Stromal cell of bone marrow (primary cell): ENCODE data around the gene OPA1.
A peak's percentile ranks its signal among the peaks of the same experiment; 100 is the strongest.

Experiments
- DNase-seq: peaks from one replicate; pipeline ENCODE4 v3.0.0-alpha.2; 2012; ENCODE audit warnings: low read depth

The OPA1 gene

GRCh38 chr3:193710286-193711165 lies 117.5 kb downstream of the OPA1 start:
- DNase-seq = no peak

DNA sequence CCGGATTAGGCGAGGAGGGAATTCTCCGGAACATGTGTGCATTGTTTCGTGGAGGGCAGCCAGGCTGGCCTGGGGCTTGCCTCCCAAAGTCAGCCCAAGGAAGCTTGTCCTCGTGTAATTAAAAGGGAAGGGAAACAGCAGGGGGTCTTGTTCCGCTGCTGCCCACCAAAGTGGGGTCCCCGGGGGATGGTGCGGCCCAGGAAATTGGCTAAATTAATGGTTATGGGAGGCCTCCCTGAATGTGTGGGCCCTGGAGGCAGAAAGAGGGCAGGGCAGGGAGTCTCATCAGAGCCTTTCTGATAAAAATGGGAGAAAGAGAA lies 118.1 kb downstream of the OPA1 start:
- DNase-seq = no peak

DNA sequence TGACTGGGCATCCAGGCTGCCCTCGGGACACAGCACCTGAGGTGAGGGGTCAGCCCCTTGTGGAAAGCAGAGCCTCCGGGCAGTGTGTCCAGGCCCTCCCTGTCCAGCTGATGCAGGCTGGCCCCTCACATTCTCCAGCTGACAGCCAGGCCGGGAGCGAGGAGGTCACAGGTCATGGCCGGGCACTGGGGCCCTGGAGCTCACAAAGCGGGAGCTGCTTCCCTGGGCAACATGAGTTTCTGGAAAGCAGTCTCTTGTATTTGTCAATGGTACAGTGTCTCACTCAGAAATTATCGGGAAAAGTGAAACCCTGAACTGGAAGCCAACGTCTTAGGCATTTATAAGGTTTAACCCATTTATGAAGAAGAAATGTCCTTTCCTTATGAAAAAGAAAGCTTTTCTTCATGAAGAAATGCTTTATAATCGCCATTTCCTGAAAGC lies 118.5 kb downstream of the OPA1 start:
- no peak for DNase-seq

DNA sequence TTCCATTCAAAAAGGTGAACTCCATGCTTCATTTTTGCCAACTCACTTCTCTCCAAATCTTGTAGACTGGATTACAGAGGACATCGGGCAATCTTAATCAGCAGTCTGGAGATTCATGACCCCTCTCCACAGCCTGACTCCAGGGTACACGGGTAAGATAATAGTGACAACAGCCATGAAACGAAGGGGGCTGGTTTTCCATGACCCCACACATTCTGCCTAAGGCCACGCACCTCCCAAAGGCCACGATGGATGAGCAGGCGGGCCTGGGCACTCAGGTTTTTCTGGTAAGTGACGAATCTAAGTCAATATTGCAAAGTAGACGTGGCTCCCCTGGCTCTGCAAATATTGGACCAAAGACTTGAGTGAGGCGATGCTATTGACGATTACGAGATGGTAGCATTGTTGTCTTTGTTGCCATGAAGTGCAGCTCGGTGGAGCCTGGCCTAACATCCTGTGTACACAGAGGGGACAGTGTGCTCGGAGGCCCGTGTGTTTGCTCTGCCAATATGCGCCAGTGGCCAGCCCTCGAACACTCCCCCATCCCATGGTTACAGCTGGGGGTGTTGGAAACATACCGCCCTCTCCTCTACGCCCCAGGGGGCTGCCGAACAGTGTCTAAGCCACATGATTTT lies 119.1 kb downstream of the OPA1 start:
- no peak for DNase-seq

DNA sequence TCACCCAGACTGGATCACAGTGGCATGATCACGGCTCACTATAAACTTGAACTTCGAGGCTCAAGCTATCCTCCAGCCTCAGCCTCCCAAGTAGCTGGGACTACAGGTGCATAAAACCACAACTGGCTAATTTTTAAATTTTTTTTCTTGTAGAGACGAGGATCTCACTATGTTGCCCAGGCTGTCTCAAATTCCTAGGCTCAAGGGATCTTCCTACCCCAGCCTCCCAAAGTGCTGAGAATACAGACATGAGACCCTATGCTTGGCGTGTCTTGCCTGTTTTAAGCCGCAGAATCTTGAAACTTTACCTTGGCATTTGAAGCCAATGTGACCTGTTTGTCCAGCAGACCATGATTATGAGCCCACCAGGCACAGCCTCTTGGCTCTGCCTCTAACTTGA lies 119.9 kb downstream of the OPA1 start:
- DNase-seq = no peak

GRCh38 chr3:193714523-193715137 lies 121.6 kb downstream of the OPA1 start:
- no peak for DNase-seq

GRCh38 chr3:193716150-193716549 lies 123.1 kb downstream of the OPA1 start:
- DNase-seq = no peak

- DNase-seq = no peak
Observed at GRCh38 chr3:193719735-193720134, 126.7 kb downstream of the OPA1 start.

DNA sequence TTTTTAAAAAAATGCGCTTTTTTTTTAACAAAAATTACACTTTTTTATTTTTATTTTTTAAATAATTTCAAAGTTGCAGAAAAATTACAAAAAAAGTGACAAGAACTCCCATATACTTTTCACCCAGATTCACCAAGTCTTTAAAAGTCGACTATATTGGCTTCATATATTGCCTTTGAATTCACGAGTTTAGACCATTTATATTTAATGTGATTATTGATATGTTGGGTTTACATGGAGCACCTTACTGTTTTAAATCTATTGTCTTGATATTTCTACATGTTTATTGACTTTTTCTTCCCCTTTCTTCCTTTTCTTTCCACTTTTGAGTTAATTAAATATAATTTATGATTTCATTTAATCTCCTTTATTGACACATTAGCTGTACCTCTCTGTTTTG lies 127.2 kb downstream of the OPA1 start:
- DNase-seq = no peak

- DNase-seq = no peak
Observed at GRCh38 chr3:193722566-193722965, 129.6 kb downstream of the OPA1 start.

DNA sequence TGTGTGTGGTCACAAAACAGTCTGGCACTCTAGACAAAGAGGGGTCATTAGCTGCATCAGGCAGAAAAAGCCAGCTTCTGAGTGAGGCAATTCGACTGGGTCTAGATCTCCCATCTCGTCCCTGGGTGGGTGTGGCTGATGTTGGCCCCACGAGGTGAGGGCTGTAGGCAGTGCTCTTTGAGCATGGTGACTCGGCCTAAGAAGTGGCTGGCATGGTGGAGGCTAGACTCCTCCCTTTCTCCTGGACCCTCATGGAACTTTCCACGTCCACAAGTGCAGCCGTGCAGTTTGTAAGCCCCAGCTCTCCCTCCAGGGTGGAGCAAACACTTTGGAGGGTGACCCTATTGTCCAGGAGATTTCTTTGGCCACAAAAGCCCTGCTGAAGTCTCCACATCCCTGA lies 134.1 kb downstream of the OPA1 start:
- DNase-seq = no peak

- no peak for DNase-seq
Observed at GRCh38 chr3:193728429-193729087, 135.6 kb downstream of the OPA1 start.

DNA sequence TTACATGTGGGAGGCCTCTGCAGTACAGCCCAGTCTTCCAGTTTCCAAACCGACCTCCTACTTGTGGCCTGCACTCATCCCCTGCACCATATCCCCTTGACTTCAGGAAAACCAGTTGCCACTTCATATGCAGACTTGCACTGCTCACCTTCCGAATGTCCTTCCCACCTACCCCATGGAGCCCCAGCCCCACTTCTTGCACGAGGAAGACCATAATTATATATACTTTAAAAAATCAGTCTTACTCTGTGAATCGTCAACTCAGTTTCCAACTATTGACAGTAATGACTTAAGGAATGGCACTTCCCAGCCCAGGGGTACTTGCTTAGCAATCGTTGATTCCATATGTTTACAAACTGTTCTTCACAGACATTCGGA lies 136.1 kb downstream of the OPA1 start:
- no peak for DNase-seq

DNA sequence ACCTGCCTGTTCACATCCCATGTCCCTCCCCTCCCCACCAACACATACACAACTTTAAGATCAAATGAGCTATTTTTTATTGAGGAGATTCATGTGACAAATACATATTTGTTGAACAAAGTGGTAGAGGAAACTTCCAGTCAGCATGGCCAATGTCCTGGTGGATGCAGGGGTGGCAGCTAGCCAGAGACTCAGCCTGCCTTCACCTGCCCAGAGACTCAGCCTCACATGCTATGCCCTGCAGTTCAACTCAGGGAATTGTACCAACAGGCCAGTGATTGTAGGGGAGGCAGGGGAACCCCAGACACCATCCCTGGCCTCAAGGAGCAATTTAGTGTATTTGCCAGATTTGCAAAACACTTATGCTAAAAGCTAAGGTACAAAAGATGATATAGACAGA lies 136.6 kb downstream of the OPA1 start:
- no peak for DNase-seq

- no peak for DNase-seq
Observed at GRCh38 chr3:193730511-193730910, 137.5 kb downstream of the OPA1 start.

GRCh38 chr3:193730976-193731375 lies 138.0 kb downstream of the OPA1 start:
- DNase-seq = no peak

- no peak for DNase-seq
Observed at GRCh38 chr3:193731656-193732055, 138.6 kb downstream of the OPA1 start.

DNA sequence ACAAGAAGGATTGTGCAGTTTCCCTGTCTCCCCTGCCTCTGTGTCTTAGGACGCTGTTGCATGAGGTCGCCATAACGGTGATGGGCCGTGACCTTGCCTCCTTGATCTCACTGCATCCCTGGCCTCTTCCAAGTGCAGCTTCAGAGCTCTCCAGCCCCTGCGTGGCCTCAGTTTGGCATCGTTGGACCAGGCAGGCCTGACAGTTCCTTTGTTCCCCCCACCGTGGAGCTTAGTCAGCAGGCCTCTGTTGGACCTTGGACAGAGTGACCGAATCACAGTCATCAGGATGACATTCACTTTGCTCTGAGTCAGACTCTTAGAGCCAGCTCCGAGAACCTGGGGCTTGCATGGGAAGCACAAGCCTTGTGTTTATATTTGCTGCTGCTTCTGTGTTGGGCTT lies 139.4 kb downstream of the OPA1 start:
- peak; percentile 69 for DNase-seq

DNA sequence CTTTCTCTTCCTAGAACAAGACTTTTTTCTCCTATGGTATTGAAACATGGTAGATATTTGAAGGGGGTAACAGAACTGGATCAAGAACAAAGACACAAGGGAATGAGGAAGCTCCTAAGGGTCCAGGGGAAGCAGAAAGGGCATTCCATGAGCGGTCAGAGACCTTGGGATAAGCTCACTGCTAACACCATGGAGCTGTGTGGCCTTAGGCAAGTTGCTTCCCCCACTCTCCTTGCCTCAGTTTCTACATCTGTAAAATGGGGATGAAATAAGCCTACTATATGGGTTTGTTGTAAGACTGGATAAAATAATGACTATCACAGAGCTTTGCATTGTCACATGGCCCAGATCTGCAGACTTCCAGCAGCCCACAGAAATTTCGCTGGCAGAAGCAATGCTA lies 139.8 kb downstream of the OPA1 start:
- DNase-seq = no peak

DNA sequence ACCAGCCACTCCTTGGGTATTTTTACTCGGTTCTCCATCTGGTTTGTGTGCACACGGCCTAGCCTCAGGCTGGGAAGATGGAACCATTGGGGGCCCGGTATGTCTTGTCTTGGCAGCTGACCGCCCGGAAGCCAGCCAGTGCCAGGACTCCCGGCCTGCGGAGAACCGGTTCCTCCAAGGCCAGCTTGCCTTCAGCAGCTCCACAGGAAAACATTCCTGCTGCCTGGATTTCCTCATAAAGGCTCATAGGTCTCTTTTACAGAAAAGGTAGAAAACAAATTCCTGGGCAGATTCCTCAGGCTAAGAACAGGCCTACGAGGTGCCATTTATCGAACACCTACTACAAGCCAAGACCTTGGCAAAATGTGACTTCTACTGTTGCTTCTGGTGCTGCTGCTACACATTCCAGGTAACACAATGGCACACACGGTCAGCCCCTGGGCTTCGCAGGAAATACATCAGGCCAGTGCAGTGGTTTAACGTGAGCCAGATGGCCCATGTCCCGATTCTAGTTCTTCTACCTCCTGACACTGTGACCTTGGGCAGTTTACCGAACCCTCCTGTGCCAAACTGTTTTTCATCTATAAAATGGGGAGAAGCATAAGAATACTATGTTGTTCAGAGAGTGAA lies 141.8 kb downstream of the OPA1 start:
- no peak for DNase-seq

DNA sequence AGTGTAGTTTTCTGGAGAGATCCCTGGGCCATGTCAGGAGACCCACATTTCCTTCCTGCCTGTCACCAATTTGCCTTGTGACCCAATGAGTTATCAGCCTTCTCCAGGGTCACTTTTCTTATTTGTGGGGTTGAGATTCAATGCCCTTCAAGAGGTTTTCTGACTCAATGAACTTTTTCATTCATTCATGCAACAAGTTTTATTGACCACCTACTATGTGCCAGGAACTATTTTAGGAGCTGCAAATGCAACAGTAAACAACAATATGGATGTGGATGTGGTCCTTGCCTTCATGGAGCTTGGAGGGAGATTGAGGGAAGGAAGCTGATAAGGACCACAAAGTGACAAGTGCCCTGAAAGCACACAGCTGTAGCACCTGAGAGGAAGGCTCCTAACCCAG lies 142.8 kb downstream of the OPA1 start:
- DNase-seq = no peak

GRCh38 chr3:193736616-193737015 lies 143.6 kb downstream of the OPA1 start:
- no peak for DNase-seq
